GM12872 (cell line): Measurements from ENCODE around the gene SYT7.

Source experiments
- TF ChIP-seq, protein P1 (sequence below): IDR thresholded peaks from 3 replicates; pipeline ENCODE4 v1.5.1; 2011; ENCODE audit warnings: low read depth, mild to moderate bottlenecking, low read length, moderate library complexity; ENCODE audit not compliant: insufficient read depth

The SYT7 gene

GRCh38 chr11:61581030-61581928, at the start of gene SYT7:
TSS of gene SYT7 (minus strand) at chr11:61581076. CDS start at chr11:61580820, 256 bp downstream.
- TF ChIP-seq, protein P1, sequence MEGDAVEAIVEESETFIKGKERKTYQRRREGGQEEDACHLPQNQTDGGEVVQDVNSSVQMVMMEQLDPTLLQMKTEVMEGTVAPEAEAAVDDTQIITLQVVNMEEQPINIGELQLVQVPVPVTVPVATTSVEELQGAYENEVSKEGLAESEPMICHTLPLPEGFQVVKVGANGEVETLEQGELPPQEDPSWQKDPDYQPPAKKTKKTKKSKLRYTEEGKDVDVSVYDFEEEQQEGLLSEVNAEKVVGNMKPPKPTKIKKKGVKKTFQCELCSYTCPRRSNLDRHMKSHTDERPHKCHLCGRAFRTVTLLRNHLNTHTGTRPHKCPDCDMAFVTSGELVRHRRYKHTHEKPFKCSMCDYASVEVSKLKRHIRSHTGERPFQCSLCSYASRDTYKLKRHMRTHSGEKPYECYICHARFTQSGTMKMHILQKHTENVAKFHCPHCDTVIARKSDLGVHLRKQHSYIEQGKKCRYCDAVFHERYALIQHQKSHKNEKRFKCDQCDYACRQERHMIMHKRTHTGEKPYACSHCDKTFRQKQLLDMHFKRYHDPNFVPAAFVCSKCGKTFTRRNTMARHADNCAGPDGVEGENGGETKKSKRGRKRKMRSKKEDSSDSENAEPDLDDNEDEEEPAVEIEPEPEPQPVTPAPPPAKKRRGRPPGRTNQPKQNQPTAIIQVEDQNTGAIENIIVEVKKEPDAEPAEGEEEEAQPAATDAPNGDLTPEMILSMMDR: no peak; the same call in 2 of the 3 replicates

DNA sequence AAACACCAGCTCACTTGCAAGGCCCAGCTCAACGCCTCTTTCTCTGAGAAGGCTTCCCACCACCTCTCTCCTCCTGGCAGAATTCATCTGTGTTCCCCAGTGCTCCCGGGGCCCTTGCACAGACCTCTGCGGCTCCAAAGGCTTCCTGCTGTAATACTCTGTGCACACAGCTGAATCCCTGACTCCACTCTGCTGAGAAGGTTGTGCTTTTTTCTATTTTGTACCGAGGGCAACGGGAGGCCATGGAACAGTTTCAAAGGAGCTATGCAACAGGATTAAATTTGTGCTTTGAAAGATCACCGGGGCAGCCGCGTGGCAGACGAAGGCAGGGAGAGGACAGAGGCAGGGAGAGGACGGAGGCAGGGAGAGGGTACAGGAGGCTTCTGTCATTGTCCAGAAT, 49.2 kb upstream of the SYT7 start:
- TF ChIP-seq, protein P1: no peak

DNA sequence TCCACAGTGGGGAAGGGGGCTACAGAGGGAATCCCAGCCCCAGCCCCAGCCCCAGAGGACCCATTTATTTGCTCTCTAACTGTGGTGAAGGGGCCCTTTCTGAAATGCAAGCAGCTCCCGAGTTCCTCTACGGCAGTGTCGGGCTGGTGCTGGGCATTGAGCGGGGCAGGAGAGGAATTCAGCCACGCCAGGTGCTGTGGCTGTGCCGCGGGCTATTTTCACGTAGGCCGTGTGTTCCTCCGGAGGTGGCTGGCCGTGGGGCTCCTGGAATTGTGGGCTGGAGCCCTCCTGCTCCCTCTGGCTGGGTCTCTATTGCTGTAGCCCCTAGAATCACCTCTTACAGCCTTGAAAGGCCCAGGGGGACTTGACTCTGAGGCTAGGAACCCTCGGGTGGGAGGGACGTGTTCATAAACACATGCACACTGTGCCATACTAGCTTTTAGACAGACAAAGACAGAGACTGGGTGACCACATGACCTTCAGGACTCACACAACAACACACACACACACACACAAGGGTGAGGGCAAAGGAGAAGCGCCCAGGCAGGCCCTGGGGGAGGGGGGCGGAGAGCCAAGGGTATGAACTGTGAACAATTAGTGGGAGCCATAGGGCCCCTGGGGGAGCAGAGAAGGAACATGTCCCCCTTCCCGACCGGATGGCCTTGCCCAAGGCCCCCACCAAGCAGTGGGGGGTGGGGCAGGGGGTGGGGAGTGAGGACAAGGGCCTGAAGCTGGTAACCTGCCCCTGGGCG, 48.4 kb upstream of the SYT7 start:
- TF ChIP-seq, protein P1: no peak

- TF ChIP-seq, protein P1: no peak
Observed at GRCh38 chr11:61628662-61628970, 47.7 kb upstream of the SYT7 start.

DNA sequence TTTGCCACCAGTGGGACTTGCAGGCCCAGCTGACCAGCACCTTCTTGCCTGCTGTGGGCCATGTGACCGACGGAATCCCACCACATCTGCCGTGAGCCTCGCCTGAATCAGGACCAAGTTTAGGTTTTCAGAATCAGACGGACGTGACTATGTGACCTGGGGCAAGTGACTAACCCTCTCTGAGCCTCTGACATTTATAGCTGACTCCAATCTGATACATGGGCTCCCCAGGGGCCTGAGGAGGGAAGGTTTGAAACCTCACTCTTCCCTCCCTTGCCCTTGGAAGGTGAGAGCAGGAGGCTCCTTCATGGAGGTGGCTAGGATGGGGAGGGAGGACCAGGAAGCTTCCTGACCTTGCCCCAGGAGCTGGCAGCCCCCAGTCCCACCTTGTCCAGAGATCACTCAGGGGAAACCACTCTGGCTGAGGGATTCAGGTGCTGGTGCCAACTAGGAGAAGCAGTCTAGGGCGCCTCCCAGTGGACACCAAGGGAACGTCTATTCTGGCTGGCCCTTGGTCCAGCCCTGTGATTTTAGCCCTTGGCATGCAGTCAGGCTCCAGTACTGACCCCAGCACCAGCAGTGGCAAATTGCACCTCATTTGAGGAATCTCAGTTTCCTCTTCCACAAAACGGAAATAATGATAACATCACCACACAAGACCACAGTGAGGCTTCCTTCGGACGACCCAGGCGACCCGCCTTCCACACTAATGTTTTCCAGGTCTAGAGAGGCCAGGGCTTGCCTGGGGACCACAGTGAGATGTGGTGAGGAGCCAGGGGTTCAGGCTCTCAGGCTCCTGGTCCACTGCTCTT, 47.2 kb upstream of the SYT7 start:
- TF ChIP-seq, protein P1: peak; percentile 89

GRCh38 chr11:61626580-61627380, 45.9 kb upstream of the SYT7 start:
- TF ChIP-seq, protein P1: no peak

DNA sequence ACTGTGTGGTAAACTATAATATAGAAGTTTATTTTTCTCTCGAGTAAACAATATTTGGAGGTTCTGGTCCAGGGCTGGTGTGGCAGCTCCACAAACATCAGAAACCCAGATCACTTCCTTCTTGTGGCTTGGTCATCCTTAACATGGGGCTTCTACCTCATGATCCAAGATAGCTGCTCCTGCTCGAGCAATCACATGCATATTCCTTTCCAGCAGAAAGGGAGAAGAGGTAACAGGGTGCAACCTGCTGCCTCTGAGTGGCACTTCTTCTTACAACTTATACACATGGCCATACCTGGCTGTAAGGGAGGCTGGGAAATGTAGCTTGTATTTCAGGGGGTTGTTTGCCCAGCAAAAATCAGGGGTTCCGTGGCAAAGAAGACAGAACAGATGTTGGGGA, 44.6 kb upstream of the SYT7 start:
- TF ChIP-seq, protein P1: no peak
